ENCODE data around the gene LRCH1.
"Not testable (repeated sequence)": the region's sequence is repeated elsewhere in the genome, so short reads cannot be mapped to it uniquely, and the experiment has no call there.

LRCH1 gene, protein sequence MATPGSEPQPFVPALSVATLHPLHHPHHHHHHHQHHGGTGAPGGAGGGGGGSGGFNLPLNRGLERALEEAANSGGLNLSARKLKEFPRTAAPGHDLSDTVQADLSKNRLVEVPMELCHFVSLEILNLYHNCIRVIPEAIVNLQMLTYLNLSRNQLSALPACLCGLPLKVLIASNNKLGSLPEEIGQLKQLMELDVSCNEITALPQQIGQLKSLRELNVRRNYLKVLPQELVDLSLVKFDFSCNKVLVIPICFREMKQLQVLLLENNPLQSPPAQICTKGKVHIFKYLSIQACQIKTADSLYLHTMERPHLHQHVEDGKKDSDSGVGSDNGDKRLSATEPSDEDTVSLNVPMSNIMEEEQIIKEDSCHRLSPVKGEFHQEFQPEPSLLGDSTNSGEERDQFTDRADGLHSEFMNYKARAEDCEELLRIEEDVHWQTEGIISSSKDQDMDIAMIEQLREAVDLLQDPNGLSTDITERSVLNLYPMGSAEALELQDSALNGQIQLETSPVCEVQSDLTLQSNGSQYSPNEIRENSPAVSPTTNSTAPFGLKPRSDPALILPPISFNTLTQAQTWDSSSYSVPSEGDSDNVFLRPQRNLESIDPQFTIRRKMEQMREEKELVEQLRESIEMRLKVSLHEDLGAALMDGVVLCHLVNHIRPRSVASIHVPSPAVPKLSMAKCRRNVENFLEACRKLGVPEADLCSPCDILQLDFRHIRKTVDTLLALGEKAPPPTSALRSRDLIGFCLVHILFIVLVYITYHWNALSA

DNA sequence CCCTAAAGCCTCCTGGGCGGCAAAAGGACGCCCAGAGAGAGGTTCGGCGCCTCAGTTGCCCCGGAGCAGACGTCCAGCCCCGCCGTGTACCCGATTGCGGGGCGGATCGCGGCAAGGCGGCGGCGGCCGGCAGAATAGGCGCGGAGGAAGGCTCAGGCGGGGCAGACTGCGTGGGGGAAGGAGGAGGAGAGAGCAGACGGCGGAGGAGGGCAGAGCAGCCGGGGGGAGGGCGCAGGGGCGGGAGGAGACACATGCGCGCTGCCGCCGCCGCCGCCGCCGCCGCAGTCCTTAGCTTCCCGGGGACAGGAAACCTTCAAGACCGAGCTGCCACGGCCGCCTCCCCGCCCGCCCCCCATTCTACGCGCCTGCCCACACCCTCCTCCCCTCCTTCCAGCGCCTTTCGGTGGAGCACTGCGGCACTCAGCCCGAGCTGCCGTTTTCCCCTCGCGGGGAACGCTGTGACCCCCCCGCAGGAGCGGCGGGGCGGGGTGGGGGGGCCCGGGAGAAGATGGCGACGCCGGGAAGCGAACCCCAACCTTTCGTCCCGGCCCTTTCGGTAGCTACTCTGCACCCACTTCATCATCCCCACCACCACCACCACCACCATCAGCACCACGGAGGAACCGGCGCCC lies at the start of gene LRCH1:
LRCH1 (plus strand) TSS at position 282 of the 632 bp plus-strand sequence; CDS start at position 509, 227 bp downstream.
- in situ Hi-C loops (cut with MboI; ENCODE audit: low sequenced_read_pairs): no loop called here

GRCh38 chr13:46504036-46504435 lies 48.9 kb upstream of the LRCH1 start:
- in situ Hi-C loops (cut with MboI; ENCODE audit: low sequenced_read_pairs): no loop called here

GRCh38 chr13:46507981-46508380 lies 45.0 kb upstream of the LRCH1 start:
- in situ Hi-C loops (cut with MboI; ENCODE audit: low sequenced_read_pairs): no loop called here

- in situ Hi-C loops (cut with MboI; ENCODE audit: low sequenced_read_pairs): no loop called here
Measured at GRCh38 chr13:46509981-46510380, 43.0 kb upstream of the LRCH1 start.

GRCh38 chr13:46515803-46516202 lies 37.2 kb upstream of the LRCH1 start:
- in situ Hi-C loops (cut with MboI; ENCODE audit: low sequenced_read_pairs): no loop called here

DNA sequence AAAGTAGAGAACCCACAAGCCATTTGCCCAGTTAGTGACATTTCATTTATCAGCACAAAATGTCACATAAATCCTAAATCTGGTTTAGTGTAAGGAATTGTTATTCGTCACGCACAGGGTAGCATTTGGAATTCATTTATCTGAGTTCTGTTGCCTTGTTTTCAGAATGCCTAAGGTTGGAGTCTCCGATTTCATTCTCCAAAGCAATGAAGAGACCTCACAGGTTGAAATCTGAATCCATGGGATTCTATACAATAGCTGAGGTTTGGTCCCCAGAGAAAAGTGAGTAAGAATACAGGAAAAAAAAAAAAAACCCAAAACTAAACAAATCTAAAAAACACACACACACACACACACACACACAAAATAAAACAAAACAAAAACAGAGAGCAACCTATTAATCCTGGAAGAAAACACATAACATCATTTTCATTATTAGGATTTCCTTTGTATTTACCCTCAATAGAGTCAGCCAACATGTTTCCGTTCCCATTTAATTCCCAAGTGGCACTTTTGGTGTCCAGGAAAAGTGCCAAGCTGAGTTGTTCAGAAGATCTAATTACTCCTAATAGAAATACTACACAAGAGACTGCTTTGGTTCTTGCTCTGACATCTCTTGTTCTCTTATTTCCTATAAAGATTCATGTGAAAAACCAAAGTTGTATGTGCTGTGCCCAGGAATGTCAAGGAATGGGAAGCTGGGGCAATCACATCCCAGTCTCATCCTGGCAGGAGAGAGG lies 36.2 kb upstream of the LRCH1 start:
- in situ Hi-C loops (cut with MboI; ENCODE audit: low sequenced_read_pairs): no loop called here

- in situ Hi-C loops (cut with MboI; ENCODE audit: low sequenced_read_pairs): not testable (repeated sequence)
Measured at GRCh38 chr13:46517748-46518147, 35.2 kb upstream of the LRCH1 start.

GRCh38 chr13:46519182-46519581 lies 33.8 kb upstream of the LRCH1 start:
- in situ Hi-C loops (cut with MboI; ENCODE audit: low sequenced_read_pairs): no loop called here

- in situ Hi-C loops (cut with MboI; ENCODE audit: low sequenced_read_pairs): no loop called here
Measured at GRCh38 chr13:46520166-46520565, 32.8 kb upstream of the LRCH1 start.

DNA sequence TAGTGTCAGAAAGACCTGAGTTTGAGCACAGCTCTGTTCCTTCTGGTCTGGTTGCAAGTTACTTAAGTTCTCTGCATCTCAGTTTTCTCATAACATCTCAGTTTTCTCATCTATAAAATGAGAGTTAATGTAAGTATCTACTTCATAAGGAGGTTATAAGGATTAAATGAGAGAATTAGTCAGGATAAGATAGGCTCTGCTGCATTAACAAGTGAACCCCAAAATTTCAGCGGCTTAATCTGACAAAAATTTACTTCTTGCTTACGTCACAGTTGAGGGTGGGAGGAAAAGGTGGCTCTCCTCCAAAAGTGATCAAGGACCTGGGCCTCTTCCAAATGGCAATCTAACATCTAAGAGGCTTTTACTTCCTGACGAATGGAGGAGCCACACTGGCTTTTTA lies 31.5 kb upstream of the LRCH1 start:
- in situ Hi-C loops (cut with MboI; ENCODE audit: low sequenced_read_pairs): no loop called here

GRCh38 chr13:46521921-46522747 lies 30.8 kb upstream of the LRCH1 start:
- in situ Hi-C loops (cut with MboI; ENCODE audit: low sequenced_read_pairs): no loop called here

DNA sequence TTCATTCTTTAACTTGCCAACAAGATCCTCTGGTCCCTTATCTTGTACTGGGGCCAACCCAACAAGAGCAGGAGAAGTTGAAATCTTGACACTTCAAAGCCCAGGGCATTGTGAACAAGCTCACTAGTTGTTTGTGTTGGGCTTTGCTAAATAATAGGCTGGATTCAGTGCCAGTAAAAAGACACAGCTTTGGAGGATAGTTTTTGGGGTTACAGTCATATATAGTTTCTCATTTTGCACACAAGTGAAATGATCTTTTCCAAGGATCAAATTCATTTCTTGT lies 30.3 kb upstream of the LRCH1 start:
- in situ Hi-C loops (cut with MboI; ENCODE audit: low sequenced_read_pairs): no loop called here

GRCh38 chr13:46523972-46524752 lies 28.8 kb upstream of the LRCH1 start:
- in situ Hi-C loops (cut with MboI; ENCODE audit: low sequenced_read_pairs): no loop called here

- in situ Hi-C loops (cut with MboI; ENCODE audit: low sequenced_read_pairs): no loop called here
Measured at GRCh38 chr13:46526100-46526735, 26.8 kb upstream of the LRCH1 start.

- in situ Hi-C loops (cut with MboI; ENCODE audit: low sequenced_read_pairs): no loop called here
Measured at GRCh38 chr13:46526740-46527139, 26.2 kb upstream of the LRCH1 start.

GRCh38 chr13:46527237-46527636 lies 25.7 kb upstream of the LRCH1 start:
- in situ Hi-C loops (cut with MboI; ENCODE audit: low sequenced_read_pairs): no loop called here

DNA sequence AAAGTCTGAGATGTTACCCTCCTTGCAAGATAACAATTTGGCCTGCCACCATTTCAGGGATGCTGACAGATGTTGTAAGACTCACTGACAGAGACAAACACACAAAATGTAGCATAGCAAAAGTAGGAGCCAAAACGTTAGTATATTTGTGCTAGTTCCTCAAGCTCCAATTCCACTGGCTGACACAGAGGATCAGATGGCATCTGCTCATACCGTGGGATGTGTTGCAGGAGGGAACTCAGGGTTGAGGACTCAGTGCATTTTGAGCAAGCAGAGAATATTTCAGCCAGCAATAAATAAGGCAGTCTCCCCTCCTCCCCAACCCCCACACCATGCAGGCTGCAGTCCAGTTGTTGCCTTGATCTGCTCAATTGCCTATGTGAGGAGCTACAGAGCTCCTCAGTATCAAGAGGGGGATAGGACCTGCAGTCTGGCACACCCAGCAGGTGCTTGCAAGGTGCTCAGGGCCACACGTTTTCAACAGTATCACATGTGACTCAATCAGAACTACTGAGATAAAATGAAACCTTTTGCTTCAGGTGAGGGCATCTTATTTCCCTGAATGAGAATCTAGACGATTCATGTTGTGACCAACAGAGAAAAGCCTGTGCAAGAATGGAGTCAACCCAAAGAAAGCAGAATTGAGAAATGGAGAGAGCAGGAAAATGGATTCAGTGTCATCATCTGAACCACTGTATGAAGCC lies 23.6 kb upstream of the LRCH1 start:
- in situ Hi-C loops (cut with MboI; ENCODE audit: low sequenced_read_pairs): no loop called here

DNA sequence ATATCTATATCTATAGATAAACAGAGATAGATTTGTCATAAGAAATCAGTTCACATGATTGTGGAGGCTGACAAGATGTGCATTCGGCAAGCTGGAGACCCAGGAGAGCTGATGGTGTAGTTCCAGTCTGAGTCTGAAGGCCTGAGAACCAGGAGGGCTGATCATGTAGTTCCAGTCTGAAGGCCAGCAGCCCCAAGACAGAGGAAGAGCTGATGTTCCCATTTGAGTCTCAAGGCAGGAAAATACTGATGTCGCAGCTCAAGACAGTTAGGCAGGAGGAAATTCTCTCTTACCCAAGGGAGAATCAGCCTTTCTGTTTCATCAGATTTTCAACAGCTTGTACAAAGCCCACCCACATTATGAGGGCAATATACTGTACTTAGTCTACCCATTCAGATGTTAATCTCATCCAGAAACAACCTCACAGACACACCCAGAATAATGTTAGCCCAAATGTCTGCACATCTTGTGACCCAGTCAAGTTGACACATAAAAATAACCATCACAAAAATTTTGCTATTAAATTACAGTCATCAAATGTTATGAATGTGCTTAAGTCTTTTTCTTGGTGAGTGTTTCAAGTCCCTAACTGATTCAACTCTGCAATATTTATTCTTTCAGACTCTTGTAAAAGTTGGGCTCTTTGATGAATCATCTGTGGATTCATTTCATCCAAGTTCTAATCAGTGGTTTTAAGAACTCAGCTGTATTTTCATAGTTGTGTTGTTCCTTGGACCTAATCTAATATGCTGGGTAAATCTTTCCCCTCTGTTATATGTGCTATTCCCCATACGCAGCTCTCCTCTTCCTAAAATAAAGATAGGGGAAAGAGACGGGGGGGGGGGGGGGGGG lies 22.7 kb upstream of the LRCH1 start:
- in situ Hi-C loops (cut with MboI; ENCODE audit: low sequenced_read_pairs): no loop called here
